K562 (cell line): Measurements from ENCODE around the gene KCNK4. TPM values are rescaled to one million over a fixed set of nuclear protein-coding genes. Genes with fewer than 3 reads are reported as not detected.

Experiments
- CBX8 ChIP-seq: fragments of 200-600 bp; sonication (generic); IDR thresholded peaks from 2 replicates; pipeline ENCODE4 v1.6.1; 2012; ENCODE audit warnings: borderline replicate concordance, mixed run types, low read depth, mild to moderate bottlenecking, moderate library complexity, mixed read lengths, low read length, control low read depth, inconsistent platforms; ENCODE audit not compliant: poor library complexity, severe bottlenecking; ENCODE audit errors: extremely low read depth
- CTCF ChIP-seq, 3 experiments: IDR thresholded peaks in 2 of 3; conservative IDR thresholded peaks in 1 of 3; 2 replicates each; pipeline ENCODE4 v1.5.1; 2011 to 2012; ENCODE audit warnings: low read length in 3 of 3, mild to moderate bottlenecking in 3 of 3, control low read depth in 2 of 3, improper control_type of control experiment in 1 of 3, inconsistent platforms in 1 of 3, low read depth in 1 of 3, mixed read lengths in 1 of 3, moderate library complexity in 1 of 3; ENCODE audit not compliant: insufficient read depth in 2 of 3
- GTF2F1 ChIP-seq: IDR thresholded peaks from 2 replicates; pipeline ENCODE4 v1.6.1; 2011; ENCODE audit warnings: low read depth, low read length, improper control_type of control experiment
- HMBOX1 ChIP-seq: sonication (generic); IDR thresholded peaks from 2 replicates; pipeline ENCODE4 v1.6.1; 2016
- NCOA6 ChIP-seq: fragments of 450-650 bp; IDR thresholded peaks from 2 replicates; pipeline ENCODE4 v1.6.1; 2017; ENCODE audit warnings: mild to moderate bottlenecking
- TBL1XR1 ChIP-seq, 2 experiments: IDR thresholded peaks; 2 replicates each; pipeline ENCODE4 v1.6.1; 2012; ENCODE audit warnings: improper control_type of control experiment in 2 of 2, low read length in 2 of 2, mild to moderate bottlenecking in 1 of 2
- ZBED1 ChIP-seq: IDR thresholded peaks from 2 replicates; pipeline ENCODE4 v1.6.1; 2014
- ZBTB17 ChIP-seq: fragments of 450-650 bp; formaldehyde crosslinking; IDR thresholded peaks from 2 replicates; pipeline ENCODE4 v1.4.0; 2020; ENCODE audit warnings: mild to moderate bottlenecking
- ZKSCAN3 ChIP-seq: fragments of 250-450 bp; sonication (Bioruptor Pico); IDR thresholded peaks from 2 replicates; pipeline ENCODE4 v1.4.0; 2020
- ZNF407 ChIP-seq: fragments of 450-650 bp; IDR thresholded peaks from 2 replicates; pipeline ENCODE4 v1.6.1; 2016; ENCODE audit warnings: low read depth
- ZNF644 ChIP-seq: fragments of 200-800 bp; sonication (Bioruptor generic); IDR thresholded peaks from 2 replicates; pipeline ENCODE4 v1.6.1; 2016; ENCODE audit warnings: low read depth, missing genetic modification characterization, missing compliant biosample characterization
- polyA plus RNA-seq, 8 experiments: library from polyadenylated mRNA; depleted of rRNA in 4 of 8; stranded (reverse) in 5 of 8; unstranded in 3 of 8; fragments of >200 nt; fragmentation: Nextera tagmentation in 2 of 8; fragmentation: Illumina TruSeq in 1 of 8; extraction: Ambion mirVana in 2 of 8; extraction: Trizol in 1 of 8; gene quantifications; 2 replicates each; pipeline versions ENCODE4 v1.2.1 to v1.2.3, GENCODE V29; 2011 to 2014; ENCODE audit warnings: inconsistent platforms in 1 of 8, missing spikeins in 1 of 8
- total RNA-seq, 7 experiments: library from RNA; depleted of rRNA in 6 of 7; stranded (reverse); fragments of >200 nt in 6 of 7; fragmentation: Illumina TruSeq in 2 of 7; extraction: Trizol in 2 of 7; gene quantifications; 2 replicates each; pipeline versions ENCODE4 v1.2.1 to v1.2.3, GENCODE V29; 2011 to 2021; ENCODE audit warnings: low replicate concordance in 1 of 7

The KCNK4 gene
- total and polyA plus RNA-seq, 9 of the 15 experiments (the other 6 are each of a cell fraction or from before 2014, with no cell fraction given), result not detected

DNA sequence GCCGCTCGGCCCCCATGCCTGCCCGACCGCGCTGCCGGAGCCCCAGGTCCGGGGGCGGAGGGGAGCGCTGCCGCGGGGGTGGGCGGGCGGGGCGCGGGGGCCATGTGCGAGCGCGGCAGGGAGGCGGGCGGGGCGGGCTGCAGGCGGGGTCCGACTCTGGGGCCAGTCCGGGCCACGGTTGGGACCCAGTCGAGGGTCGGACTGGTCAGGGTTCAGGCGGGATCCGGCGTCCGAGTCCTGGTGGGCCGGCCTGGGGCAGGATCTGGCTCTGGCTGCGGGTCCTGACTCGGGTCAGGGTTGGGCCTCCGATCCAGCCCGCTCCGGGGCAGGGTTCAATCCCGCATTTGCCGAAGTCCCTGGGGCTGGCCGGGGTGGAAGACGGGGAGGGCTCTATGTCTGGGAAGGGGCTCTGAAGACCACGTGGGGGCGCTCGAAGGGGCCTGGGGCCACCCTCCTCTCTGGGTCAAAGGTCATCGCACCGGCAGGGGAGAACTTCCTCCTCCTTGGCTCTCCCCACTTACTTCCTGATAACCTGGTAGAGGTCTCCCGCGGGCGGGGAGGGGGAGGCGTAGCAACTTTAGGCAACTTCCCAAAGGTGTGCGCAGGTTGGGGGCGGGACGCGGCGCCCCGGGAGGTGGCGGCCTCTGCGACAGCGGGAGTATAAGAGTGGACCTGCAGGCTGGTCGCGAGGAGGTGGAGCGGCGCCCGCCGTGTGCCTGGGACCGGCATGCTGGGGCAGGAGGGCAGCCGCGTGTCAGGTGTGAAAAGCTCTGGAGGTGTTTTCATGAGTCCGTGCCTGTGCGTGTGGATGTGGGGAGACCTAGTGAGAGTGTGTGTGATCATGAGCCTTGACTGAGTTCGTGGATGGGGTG, 14.8 kb downstream of the KCNK4 start (continued):
- TF ChIP-seq ZNF407 (no peak), NCOA6 (no peak), ZKSCAN3 (CRISPR knock-in tag) (no peak), ZNF644 (tag) (no peak), CTCF (IDR thresholded peaks at IDR 0.05 in 2 of 3, conservative IDR thresholded peaks at IDR 0.05 in 1 of 3; ENCODE audit: insufficient read depth in 2 of 3, low read depth in 1 of 3, low read length in 3 of 3) (peak; percentile 56 to 74 (median 67)), CBX8 (no peak), TBL1XR1 (IDR thresholded peaks at IDR 0.05; ENCODE audit: low read length in 2 of 2) (peak in 1 of 2 experiments; percentile 35; a peak in 1 of 4 replicates), HMBOX1 (no peak), GTF2F1 (no peak), ZBED1 (0 out of 2 replicates have a peak, but pooled peaks have one; percentile 19), ZBTB17 (CRISPR knock-in tag) (peak; percentile 22; the same call in 1 of the 2 replicates)
